Ovary (tissue), 9 donors: ENCODE results near the gene RSPH6A. TPM values are rescaled to one million over a fixed set of nuclear protein-coding genes. Genes with fewer than 3 reads are reported as not detected.

Experiments used
- DNase-seq, 5 donors: peaks; one replicate each; pipeline ENCODE4 v3.0.0-alpha.2; 2019 to 2020
- H3K27ac ChIP-seq, 2 donors: fragments of 200-600 bp; one replicate each; pipeline versions ENCODE4 v1.5.1 to v1.8.0; 2019 to 2022
- H3K27me3 ChIP-seq: fragments of 200-600 bp; one replicate; pipeline ENCODE4 v1.8.0; 2022
- H3K36me3 ChIP-seq: fragments of 200-600 bp; sonication (generic); one replicate; pipeline ENCODE4 v1.5.1; 2019
- H3K4me1 ChIP-seq: one replicate; pipeline ENCODE4 v1.8.1; 2013; ENCODE audit warnings: mild to moderate bottlenecking, moderate library complexity; ENCODE audit not compliant: insufficient read depth
- H3K4me3 ChIP-seq: fragments of 200-600 bp; sonication (generic); one replicate; pipeline ENCODE4 v1.5.1; 2017
- H3K9me3 ChIP-seq, 2 donors: fragments of 200-600 bp in 1 of 2; sonication (generic) in 1 of 2; one replicate each; pipeline versions ENCODE4 v1.5.1 to v1.8.1; 2013 to 2019; ENCODE audit warnings: mild to moderate bottlenecking in 1 of 2, moderate library complexity in 1 of 2
- EP300 ChIP-seq: sonication (generic); formaldehyde crosslinking; IDR thresholded peaks from one replicate; pipeline ENCODE4 v1.6.1; 2017; ENCODE audit warnings: antibody characterized with exemption
- POLR2A ChIP-seq: fragments of 450-650 bp; IDR thresholded peaks from one replicate; pipeline ENCODE4 v1.6.1; 2017; ENCODE audit warnings: antibody characterized with exemption, mild to moderate bottlenecking, moderate library complexity
- WGBS, 3 donors: extraction: QIAGEN DNeasy Blood & Tissue Kit in 1 of 3; methylation state at CpG; one replicate each; pipeline versions ENCODE4 v1.1.5 to v1.1.7; 2013 to 2017; 5-methylcytosine and 5-hydroxymethylcytosine counted together
- intact Hi-C, 4 donors: fragments of 100-400 bp; cut with DNase I; formaldehyde crosslinking; loops; one replicate each; pipeline versions ENCODE4 v1.11.0 to v1.15.1; 2022 to 2023
- polyA plus RNA-seq, 2 donors: library from polyadenylated mRNA; stranded (reverse); fragments of 200-250 nt in 1 of 2; fragments of 350-450 nt in 1 of 2; fragmentation: Illumina TruSeq in 1 of 2; extraction: RNeasy Lipid Tissue Mini Kit (QIAGEN cat#74804) in 1 of 2; gene quantifications; one replicate each; pipeline ENCODE4 v1.2.3, GENCODE V29; 2013 to 2014
- total RNA-seq, 7 donors: library from RNA; depleted of rRNA in 2 of 7; stranded (reverse); fragments of >200 nt in 2 of 7; fragmentation: NEBNext Ultra II Directional in 3 of 7; extraction: Animal tissue kit (Norgen Biotek cat#: 25700) in 3 of 7; gene quantifications; one replicate each; pipeline versions ENCODE4 v1.1.0 to v1.2.4, GENCODE V29; 2016 to 2023
- TF ChIP-seq, protein P1 (sequence below), 3 donors: fragments of 450-650 bp in 2 of 3; fragments of 200-600 bp in 1 of 3; IDR thresholded peaks; one replicate each; pipeline versions ENCODE4 v1.5.1 to v1.8.0; 2016 to 2022; ENCODE audit warnings: antibody characterized with exemption in 3 of 3, mild to moderate bottlenecking in 1 of 3
- donor health status: DM: no; HTN: no; CAD: no; lungs with moderate emphysema.
- donor health status: DM: no; HTN: no; CAD: no.
- donor health status: Bipolar disorder and iron deficiency.
- donor health status: DM: yes; HTN: yes; CAD: no.
- donor health status: DM: no; HTN: no; CAD: no.
- donor health status: DM: yes; HTN: yes; CAD: no.

RSPH6A gene
- total and polyA plus RNA-seq, 9 donors = 0.13 to 0.15 TPM; not detected in 7

DNA sequence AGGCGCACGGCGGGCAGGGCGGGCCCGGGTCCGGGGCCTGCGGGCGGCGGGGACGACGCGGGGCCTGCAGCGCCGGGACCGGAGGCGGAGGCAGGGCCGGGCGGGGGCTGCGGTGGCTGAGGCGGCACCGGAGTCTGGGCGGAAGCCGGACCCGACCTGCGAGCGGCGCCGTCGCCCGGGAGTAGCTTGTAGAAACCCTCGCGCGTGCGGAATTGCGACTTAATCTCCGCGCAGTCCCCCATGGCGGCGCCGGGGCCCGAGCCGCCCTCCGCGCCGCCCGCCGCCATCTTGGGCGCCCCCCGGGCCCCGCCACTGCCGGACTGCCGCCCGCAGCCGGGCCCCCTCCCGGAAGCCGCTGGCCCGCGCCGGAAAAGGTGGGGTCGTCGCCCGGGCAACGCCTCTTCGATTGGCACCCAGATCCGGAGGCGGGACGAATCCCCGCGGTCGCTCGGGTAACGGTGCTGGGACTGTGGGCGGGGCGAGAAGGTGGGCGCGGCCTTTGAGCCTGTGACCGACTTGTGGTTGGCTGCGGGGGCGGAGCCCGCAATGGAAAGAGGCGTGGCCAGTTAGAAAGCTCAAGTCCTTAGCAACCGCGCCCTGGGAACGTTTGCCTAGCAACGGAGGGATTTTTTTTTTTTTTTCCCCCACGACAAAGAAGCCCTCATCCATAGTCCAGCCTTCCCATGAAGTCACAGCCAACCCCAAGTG is 22.5 kb downstream of the RSPH6A start, which contains the start of gene DMWD:
TSS of gene DMWD (minus strand) at position 376 of the 708 bp plus-strand sequence. CDS start at position 287, 89 bp downstream.
- Histone ChIP-seq H3K4me1 (peaks cover 6% of the 10 kb centered on the region), H3K36me3 (no peaks in the 10 kb centered on the region), H3K27ac (peak within 1 kb of the TSS in 1 of 2 donors; percentile 82), H3K27me3 (no peaks in the 10 kb centered on the region), H3K4me3 (peak within 1 kb of the TSS; percentile 68), H3K9me3 (no peaks in the 10 kb centered on the region)
- 0 to 2% (median 1%) methylated on average over 65 to 86 of the region's 86 CpGs for WGBS, 3 donors
- intact Hi-C loops = no loop called here
- peak; percentile 28 for TF ChIP-seq EP300
- TF ChIP-seq POLR2A = peak; percentile 62
- TF ChIP-seq, protein P1, sequence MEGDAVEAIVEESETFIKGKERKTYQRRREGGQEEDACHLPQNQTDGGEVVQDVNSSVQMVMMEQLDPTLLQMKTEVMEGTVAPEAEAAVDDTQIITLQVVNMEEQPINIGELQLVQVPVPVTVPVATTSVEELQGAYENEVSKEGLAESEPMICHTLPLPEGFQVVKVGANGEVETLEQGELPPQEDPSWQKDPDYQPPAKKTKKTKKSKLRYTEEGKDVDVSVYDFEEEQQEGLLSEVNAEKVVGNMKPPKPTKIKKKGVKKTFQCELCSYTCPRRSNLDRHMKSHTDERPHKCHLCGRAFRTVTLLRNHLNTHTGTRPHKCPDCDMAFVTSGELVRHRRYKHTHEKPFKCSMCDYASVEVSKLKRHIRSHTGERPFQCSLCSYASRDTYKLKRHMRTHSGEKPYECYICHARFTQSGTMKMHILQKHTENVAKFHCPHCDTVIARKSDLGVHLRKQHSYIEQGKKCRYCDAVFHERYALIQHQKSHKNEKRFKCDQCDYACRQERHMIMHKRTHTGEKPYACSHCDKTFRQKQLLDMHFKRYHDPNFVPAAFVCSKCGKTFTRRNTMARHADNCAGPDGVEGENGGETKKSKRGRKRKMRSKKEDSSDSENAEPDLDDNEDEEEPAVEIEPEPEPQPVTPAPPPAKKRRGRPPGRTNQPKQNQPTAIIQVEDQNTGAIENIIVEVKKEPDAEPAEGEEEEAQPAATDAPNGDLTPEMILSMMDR (IDR thresholded peaks at IDR 0.05) = peak in 1 of 3 donors; percentile 14
- DNase-seq = peak; percentile 100

DNA sequence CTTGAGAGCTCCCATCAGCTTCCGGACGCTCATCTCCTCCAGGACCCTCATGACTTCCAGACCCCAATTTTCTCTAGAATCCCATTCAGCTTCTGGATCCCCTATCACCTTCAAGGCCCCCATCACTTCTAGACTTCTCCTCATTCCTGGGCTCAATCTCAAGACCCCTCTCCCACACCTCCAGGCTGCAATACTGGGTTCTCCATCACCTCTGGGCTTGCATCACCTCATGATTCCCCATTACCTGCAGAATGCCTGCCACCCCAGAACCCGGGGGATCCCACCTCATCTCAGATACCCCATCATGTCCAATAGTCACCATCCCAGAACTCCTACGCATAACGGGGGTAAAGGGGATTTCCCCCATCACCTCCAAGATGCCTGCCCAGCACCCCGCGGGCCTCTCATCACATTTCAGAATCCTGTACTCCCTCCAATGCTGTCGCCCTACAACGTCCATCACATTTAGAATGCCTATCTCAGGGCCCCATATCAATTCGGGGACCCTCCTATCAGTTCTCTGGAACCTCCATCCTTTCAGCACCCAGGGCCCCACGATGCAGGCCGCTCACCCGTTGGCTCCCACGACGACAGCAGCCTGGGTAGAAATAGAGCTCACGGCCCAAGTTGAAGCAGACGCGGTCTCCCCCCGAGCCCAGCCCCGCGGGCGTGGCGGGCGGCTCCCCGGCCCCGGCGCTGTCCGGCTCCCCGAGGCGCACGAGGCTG is 23.2 kb downstream of the RSPH6A start:
- no peak for DNase-seq

DNA sequence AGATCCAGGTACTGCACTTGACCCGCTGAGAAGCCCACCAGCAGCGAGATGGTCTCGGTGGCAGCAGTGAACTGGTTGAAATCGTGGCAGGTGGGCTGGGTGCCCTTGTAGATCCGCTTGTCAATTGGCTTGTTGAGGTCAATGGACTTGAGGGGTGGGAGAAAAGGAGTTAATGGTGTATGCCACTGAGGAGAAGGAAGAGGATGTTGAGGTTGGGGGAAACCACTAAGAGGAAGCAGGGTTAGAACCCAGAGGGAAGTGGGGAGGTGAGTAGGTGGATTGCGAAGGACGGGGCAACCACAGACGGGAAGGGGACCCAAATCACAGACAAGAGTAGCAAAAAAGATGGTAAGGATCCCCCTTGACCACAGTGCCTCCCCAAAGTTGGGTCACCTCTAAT is 24.2 kb downstream of the RSPH6A start:
- Histone ChIP-seq H3K36me3 (no peaks in the 10 kb centered on the region), H3K4me3 (no peak overlapping the region), H3K9me3 (no peaks in the 10 kb centered on the region), H3K27me3 (no peaks in the 10 kb centered on the region), H3K27ac (no peak overlapping the region), H3K4me1 (peaks cover 6% of the 10 kb centered on the region)
- intact Hi-C loops = no loop called here
- DNase-seq = no peak
- WGBS, 3 donors = 82 to 87% (median 87%) methylated on average over 8 of the region's 8 CpGs
- TF ChIP-seq, protein P1 (IDR thresholded peaks at IDR 0.05) = no peak
- TF ChIP-seq EP300 (no peak), POLR2A (no peak)

More for the DNA sequence above, 23.2 kb downstream of the RSPH6A start:
- H3K27me3 ChIP-seq = no peaks in the 10 kb centered on the region
- peak overlapping the region in 1 of 2 donors; percentile 82 for H3K27ac ChIP-seq
- peak overlapping the region; percentile 68 for H3K4me3 ChIP-seq
- no peaks in the 10 kb centered on the region for H3K9me3 ChIP-seq
- WGBS, 3 donors = 5 to 7% (median 5%) methylated on average over 24 to 31 of the region's 31 CpGs
- no peak for TF ChIP-seq EP300
- TF ChIP-seq, protein P1 (IDR thresholded peaks at IDR 0.05) = no peak
- TF ChIP-seq POLR2A = no peak
- H3K36me3 ChIP-seq = no peaks in the 10 kb centered on the region
- intact Hi-C loops = no loop called here
- H3K4me1 ChIP-seq = peaks cover 6% of the 10 kb centered on the region

DNA sequence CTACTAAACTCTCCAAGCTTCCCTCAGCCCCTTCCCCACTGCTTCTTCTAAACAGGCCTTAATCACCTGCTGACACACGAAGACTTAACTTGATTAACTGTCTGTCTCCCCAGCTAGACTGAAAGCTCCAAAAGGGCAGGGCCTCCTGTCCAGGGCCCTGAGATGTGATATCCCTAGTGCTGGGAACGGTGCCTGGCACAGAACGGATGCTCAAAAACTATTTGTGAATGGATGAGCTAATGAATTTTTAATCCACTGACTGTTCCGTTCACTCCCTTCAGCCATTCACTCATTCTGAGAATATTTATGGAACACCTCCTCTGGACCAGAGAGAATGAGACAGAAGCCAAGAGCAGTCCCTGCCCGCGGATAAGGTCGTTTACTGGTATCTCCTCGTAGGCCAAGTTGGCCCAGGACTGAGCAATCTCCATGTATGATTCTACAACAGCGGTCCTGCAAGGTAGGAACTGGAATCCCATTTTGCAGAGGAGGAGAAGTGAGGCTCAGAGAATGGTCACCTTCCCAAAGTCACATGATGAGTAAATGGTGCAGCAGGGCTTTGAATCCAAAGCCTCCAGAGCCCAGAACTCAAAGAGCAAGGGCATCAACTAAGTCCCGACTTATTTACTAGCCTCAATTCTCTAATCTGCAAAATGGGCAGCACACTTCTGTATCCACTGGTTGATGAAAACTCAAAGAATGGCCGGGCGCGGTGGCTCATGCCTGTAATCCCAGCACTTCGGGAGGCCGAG is 25.9 kb downstream of the RSPH6A start:
- Histone ChIP-seq H3K36me3 (no peaks in the 10 kb centered on the region), H3K27me3 (no peaks in the 10 kb centered on the region), H3K4me3 (no peak overlapping the region), H3K27ac (no peak overlapping the region), H3K9me3 (no peaks in the 10 kb centered on the region), H3K4me1 (peaks cover 6% of the 10 kb centered on the region)
- DNase-seq = no peak
- intact Hi-C loops = no loop called here
- TF ChIP-seq, protein P1 (IDR thresholded peaks at IDR 0.05) = no peak
- WGBS, 3 donors = 79 to 81% (median 81%) methylated on average over 15 of the region's 15 CpGs
